Endodermal cell (in vitro differentiated cells): Measurements from ENCODE around the gene SULT1C2. TPM values are rescaled to one million over a fixed set of nuclear protein-coding genes. Genes with fewer than 3 reads are reported as not detected.

Experiments
- DNase-seq: peaks from one replicate; pipeline ENCODE4 v3.0.0-alpha.2; 2017
- H3K27ac ChIP-seq: 2 replicates; pipeline ENCODE4 v1.5.1; 2013; ENCODE audit warnings: mild to moderate bottlenecking, low read depth, low read length, moderate library complexity
- H3K27me3 ChIP-seq: 2 replicates; pipeline ENCODE4 v1.6.1; 2013; ENCODE audit warnings: mild to moderate bottlenecking, low read length, moderate library complexity; ENCODE audit not compliant: insufficient read depth, control insufficient read depth, poor library complexity, severe bottlenecking
- H3K36me3 ChIP-seq: 2 replicates; pipeline ENCODE4 v1.7.0; 2013; ENCODE audit warnings: mild to moderate bottlenecking, low read length, moderate library complexity; ENCODE audit not compliant: control insufficient read depth, insufficient read depth
- H3K4me1 ChIP-seq: one replicate; pipeline ENCODE4 v1.7.0; 2013; ENCODE audit warnings: low read length; ENCODE audit not compliant: control insufficient read depth, insufficient read depth
- H3K4me3 ChIP-seq: 2 replicates; pipeline ENCODE4 v1.5.1; 2013; ENCODE audit warnings: mild to moderate bottlenecking, low read length, moderate library complexity
- H3K9ac ChIP-seq: 2 replicates; pipeline ENCODE4 v1.6.1; 2013; ENCODE audit warnings: mild to moderate bottlenecking, low read length, moderate library complexity; ENCODE audit not compliant: poor library complexity, severe bottlenecking; ENCODE audit errors: extremely low read depth
- H3K9me3 ChIP-seq: 2 replicates; pipeline ENCODE4 v1.6.1; 2013; ENCODE audit warnings: mild to moderate bottlenecking, low read length, moderate library complexity; ENCODE audit not compliant: control insufficient read depth
- H3K27ac Mint-ChIP-seq: 2 replicates; pipeline ENCODE4 v1.8.0; 2020; ENCODE audit warnings: mixed read lengths
- H3K27me3 Mint-ChIP-seq: 2 replicates; pipeline ENCODE4 v1.8.0; 2021; ENCODE audit warnings: mild to moderate bottlenecking, mixed read lengths; ENCODE audit not compliant: insufficient read depth
- H3K36me3 Mint-ChIP-seq: 2 replicates; pipeline ENCODE4 v1.8.0; 2020; ENCODE audit warnings: low read depth, mixed read lengths
- H3K4me1 Mint-ChIP-seq: 2 replicates; pipeline ENCODE4 v1.8.0; 2020; ENCODE audit warnings: mixed read lengths
- H3K4me3 Mint-ChIP-seq: 2 replicates; pipeline ENCODE4 v1.8.0; 2020; ENCODE audit warnings: mild to moderate bottlenecking, moderate library complexity, mixed read lengths
- H3K9me3 Mint-ChIP-seq: 2 replicates; pipeline ENCODE4 v1.8.0; 2020; ENCODE audit warnings: mild to moderate bottlenecking, mixed read lengths
- CTCF ChIP-seq: fragments of 200-600 bp; sonication (generic); conservative IDR thresholded peaks from 2 replicates; pipeline ENCODE4 v1.5.0; 2021; ENCODE audit warnings: antibody characterized with exemption, mild to moderate bottlenecking
- WGBS, 2 experiments: methylation state at CpG; one replicate each; pipeline versions ENCODE4 v1.1.5 to v1.1.7; 2013; ENCODE audit warnings: missing lambda C conversion rate in 2 of 2, mixed read lengths in 1 of 2; ENCODE audit not compliant: insufficient coverage in 1 of 2, insufficient read length in 1 of 2; 5-methylcytosine and 5-hydroxymethylcytosine counted together
- total RNA-seq, 2 donors: library from RNA; stranded (reverse); fragmentation: NEBNext Ultra II Directional in 1 of 2; extraction: Animal tissue kit (Norgen Biotek cat#: 25700) in 1 of 2; gene quantifications; 2 replicates in 1 of 2; 3 replicates in 1 of 2; pipeline ENCODE4 v1.2.1, GENCODE V29; 2021

Gene SULT1C2
- total RNA-seq, 2 donors from 2014 or later, result 0.62 to 1.00 TPM

DNA sequence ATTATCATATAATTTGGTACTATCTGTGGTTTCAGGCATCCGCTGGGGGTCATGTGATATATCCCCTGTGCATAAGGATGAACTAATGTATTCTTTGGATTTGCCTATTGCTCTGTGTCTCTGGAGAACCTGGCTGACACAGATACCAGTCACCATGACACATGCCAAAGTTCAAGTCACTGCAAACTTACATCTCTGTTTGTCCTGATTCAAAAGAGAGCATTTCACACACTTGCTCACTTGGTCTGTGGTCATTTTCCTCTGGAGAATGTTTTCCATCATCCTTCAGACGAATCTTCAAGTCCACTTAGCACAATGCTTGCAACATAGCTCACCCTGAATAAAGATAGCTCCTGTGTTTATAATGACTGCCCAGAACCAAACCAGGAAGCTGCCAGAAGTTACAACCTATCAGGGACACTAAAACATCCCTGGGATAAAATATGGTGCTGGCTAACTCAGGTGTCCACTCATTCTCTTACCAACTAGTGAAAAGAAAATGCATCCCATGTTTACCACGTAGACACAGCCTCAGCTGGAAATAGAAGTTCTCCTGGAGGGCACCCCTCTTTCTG is 30.9 kb upstream of the SULT1C2 start:
- no peak overlapping the region for H3K4me3 Mint-ChIP-seq
- no peak overlapping the region for H3K27ac Mint-ChIP-seq
- H3K27me3 Mint-ChIP-seq, result no peaks in the 10 kb centered on the region
- no peaks in the 10 kb centered on the region for H3K4me1 Mint-ChIP-seq
- H3K9me3 ChIP-seq, result no peaks in the 10 kb centered on the region
- H3K36me3 Mint-ChIP-seq, result no peaks in the 10 kb centered on the region
- no peaks in the 10 kb centered on the region for H3K36me3 ChIP-seq
- H3K4me1 ChIP-seq, result no peaks in the 10 kb centered on the region
- no peaks in the 10 kb centered on the region for H3K9me3 Mint-ChIP-seq
- 67 to 81% methylated on average over 2 to 3 of the region's 3 CpGs for WGBS, 2 experiments
- no peak overlapping the region for H3K27ac ChIP-seq
- no peak for TF ChIP-seq CTCF
- no peak overlapping the region for H3K4me3 ChIP-seq
- no peak overlapping the region for H3K9ac ChIP-seq
- no peak for DNase-seq
- H3K27me3 ChIP-seq, result no peaks in the 10 kb centered on the region

DNA sequence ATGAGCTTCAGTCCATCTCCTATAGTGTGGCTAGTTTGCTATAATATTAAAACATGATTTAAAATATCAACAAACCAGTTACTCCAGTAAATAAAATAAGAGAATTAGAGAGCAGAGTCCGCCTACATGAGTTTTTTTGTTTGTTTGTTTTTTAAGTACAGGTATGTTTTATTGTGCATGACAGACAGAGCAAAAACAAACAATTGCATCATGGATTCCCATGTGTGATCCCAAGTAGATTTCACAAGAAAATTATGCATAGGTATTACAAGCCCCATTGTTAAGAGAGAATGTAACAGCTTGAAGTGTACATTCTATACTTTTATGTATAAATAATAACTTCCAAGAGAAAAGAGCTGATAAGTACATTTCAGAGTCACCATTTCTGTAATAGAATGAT is 27.9 kb upstream of the SULT1C2 start:
- TF ChIP-seq CTCF, result no peak
- H3K4me3 Mint-ChIP-seq, result no peak overlapping the region
- H3K4me1 Mint-ChIP-seq, result no peaks in the 10 kb centered on the region

GRCh38 chr2:108262036-108262435 is 26.7 kb upstream of the SULT1C2 start:
- no peak for DNase-seq
- H3K27me3 ChIP-seq, result no peaks in the 10 kb centered on the region
- no peak overlapping the region for H3K9ac ChIP-seq
- no peak for TF ChIP-seq CTCF
- no peak overlapping the region for H3K4me3 Mint-ChIP-seq
- no peaks in the 10 kb centered on the region for H3K4me1 Mint-ChIP-seq
- no peak overlapping the region for H3K27ac ChIP-seq
- no peaks in the 10 kb centered on the region for H3K9me3 Mint-ChIP-seq
- H3K4me3 ChIP-seq, result no peak overlapping the region
- H3K36me3 Mint-ChIP-seq, result no peaks in the 10 kb centered on the region
- no peaks in the 10 kb centered on the region for H3K36me3 ChIP-seq
- H3K9me3 ChIP-seq, result no peaks in the 10 kb centered on the region
- 80% methylated on average over 1 of the region's 1 CpG; no CpG with 5 or more reads in 1 of the 2 experiments for WGBS, 2 experiments
- no peaks in the 10 kb centered on the region for H3K4me1 ChIP-seq
- H3K27me3 Mint-ChIP-seq, result no peaks in the 10 kb centered on the region
- no peak overlapping the region for H3K27ac Mint-ChIP-seq

More for the DNA sequence above, 27.9 kb upstream of the SULT1C2 start:
- Mint-ChIP-seq H3K27ac (no peak overlapping the region), H3K27me3 (no peaks in the 10 kb centered on the region), H3K36me3 (no peaks in the 10 kb centered on the region), H3K9me3 (no peaks in the 10 kb centered on the region)
- no peak overlapping the region for H3K27ac ChIP-seq
- no peaks in the 10 kb centered on the region for H3K27me3 ChIP-seq
- no peak overlapping the region for H3K9ac ChIP-seq
- no peaks in the 10 kb centered on the region for H3K9me3 ChIP-seq
- WGBS, 2 experiments, result 91 to 100% methylated on average over 1 of the region's 1 CpG
- H3K4me3 ChIP-seq, result no peak overlapping the region
- no peak for DNase-seq
- no peaks in the 10 kb centered on the region for H3K4me1 ChIP-seq
- no peaks in the 10 kb centered on the region for H3K36me3 ChIP-seq
